ENCODE results near the gene SACS. TPM values are rescaled to one million over a fixed set of nuclear protein-coding genes. Genes with fewer than 3 reads are reported as not detected.

The SACS gene, protein sequence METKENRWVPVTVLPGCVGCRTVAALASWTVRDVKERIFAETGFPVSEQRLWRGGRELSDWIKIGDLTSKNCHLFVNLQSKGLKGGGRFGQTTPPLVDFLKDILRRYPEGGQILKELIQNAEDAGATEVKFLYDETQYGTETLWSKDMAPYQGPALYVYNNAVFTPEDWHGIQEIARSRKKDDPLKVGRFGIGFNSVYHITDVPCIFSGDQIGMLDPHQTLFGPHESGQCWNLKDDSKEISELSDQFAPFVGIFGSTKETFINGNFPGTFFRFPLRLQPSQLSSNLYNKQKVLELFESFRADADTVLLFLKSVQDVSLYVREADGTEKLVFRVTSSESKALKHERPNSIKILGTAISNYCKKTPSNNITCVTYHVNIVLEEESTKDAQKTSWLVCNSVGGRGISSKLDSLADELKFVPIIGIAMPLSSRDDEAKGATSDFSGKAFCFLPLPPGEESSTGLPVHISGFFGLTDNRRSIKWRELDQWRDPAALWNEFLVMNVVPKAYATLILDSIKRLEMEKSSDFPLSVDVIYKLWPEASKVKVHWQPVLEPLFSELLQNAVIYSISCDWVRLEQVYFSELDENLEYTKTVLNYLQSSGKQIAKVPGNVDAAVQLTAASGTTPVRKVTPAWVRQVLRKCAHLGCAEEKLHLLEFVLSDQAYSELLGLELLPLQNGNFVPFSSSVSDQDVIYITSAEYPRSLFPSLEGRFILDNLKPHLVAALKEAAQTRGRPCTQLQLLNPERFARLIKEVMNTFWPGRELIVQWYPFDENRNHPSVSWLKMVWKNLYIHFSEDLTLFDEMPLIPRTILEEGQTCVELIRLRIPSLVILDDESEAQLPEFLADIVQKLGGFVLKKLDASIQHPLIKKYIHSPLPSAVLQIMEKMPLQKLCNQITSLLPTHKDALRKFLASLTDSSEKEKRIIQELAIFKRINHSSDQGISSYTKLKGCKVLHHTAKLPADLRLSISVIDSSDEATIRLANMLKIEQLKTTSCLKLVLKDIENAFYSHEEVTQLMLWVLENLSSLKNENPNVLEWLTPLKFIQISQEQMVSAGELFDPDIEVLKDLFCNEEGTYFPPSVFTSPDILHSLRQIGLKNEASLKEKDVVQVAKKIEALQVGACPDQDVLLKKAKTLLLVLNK (N-terminal part only)
- 12.2 TPM for polyA plus RNA-seq (ENCODE audit: insufficient read length)
- long read RNA-seq, donor 1, partial matches to known transcripts, result 0 of 2 reads
- long read RNA-seq, donor 1, other reads (novel, unspliced or antisense), result 0 of 2 reads
- long read RNA-seq, donor 2, partial matches to known transcripts, result 8 of 8 reads
- long read RNA-seq, donor 2, other reads (novel, unspliced or antisense), result 0 of 8 reads
- long read RNA-seq, donor 3, result 0 reads
- long read RNA-seq, donor 4, result 0 reads
- long read RNA-seq, donor 5, result 0 reads
- long read RNA-seq, donor 6, result 0 reads
- long read RNA-seq, donor 7, result 0 reads
- long read RNA-seq, donor 8, result 0 reads

DNA sequence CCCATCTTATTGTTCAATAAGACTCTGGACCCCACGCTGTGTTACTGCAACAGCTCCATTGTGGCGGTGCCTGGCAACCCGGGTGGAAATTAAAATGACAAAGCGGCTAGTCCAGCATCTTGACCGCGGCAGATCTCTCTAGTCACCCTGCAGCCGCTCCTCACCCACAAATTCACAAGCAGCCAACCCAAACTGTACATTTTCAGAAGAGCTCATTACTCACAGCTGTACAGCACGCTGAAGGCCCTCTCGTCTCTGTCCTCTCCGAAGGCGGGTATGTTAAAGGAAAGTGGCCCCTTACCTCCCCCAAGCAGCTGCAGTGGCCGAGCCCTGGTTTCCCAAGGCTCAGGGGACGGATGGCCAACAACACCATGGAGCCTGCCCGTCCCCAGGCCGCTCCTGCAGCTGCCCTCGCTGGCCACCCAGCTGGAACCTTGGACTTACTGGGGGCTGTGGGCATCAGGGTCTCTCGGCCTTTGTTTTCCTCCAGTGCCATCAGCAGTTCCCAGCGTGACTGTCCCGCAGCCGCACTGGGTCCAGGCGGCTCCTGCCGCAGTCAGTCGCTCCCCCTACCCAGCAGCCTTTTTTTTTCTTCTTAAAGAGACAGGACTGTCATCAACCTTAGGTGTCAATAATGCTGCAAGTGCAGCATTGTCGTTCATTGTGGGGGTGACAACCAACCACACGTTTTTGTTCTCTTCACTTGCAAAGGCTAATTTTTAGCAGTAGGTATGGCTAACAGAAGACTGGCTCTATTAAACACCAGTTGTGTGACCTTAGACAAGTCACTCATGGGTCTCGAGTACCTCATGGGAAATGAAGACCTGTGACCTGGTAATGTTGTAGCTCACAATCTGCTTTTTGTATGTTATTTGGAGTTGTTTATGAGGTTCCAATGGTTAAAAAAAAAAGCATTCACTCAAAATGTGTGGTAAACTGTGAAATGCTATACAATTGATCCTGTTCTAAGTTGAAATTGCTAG lies at the start of gene SACS:
TSS of gene SACS (minus strand) at position 532 of the 983 bp plus-strand sequence. CDS start 22,463 bp downstream, outside the sequence.
- DNase-seq, result no peak

DNA sequence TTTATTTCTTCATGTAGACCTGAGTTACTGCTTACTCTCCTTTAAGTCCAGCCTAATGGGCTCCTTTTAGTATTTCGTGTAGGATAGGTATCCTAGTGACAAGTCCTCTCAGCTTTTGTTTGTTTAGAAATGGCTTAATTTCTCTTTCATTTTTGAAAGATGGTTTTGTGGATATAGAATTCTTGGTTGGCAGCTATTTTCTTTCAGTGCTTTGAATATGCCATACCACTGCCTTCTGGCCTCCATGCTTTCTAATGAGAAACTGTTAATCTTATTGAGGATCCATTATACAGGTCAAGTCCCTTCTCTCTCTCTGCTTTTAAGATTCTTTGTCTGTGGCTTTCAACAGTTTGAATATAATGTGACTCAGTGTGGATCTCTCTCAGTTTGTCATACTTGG lies 46.8 kb upstream of the SACS start:
- DNase-seq, result no peak

DNA sequence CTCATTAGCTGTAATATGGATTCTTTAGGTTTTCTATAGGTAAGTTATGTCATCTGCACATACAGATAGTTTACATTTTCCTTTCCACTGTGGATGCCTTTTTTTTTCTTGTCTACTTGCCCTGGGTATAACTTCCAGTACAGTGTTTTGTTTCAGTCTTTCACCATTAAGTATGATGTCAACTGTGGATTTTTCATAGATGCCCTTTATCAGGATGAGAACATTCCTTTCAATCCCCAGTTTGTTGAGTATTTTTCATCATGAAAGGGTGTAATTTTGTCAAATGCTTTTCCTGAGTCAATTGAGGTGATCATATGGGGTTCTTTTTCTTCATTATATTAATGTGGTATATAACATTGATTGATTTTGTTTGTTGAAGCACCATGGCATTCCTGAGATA lies 43.6 kb upstream of the SACS start:
- DNase-seq, result no peak

DNA sequence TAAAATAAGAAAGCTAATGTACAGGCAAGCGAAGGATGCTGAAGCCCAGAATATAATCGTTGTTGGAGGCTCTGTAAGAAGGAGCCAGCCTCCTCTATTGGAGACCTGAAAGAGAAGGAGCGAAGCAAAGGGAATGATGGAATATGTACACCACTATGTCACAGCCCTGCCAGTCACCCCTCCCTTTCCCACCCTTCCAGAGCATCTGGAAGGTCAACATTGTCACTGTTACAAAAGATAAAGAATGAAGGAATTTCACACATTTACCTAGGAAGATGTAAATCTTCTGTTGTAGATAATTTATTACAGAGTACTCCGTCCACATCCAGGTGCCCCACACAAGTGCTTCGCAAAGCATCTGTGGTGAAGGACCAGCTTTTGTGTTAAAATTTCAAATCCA lies 39.7 kb upstream of the SACS start:
- DNase-seq, result no peak

DNA sequence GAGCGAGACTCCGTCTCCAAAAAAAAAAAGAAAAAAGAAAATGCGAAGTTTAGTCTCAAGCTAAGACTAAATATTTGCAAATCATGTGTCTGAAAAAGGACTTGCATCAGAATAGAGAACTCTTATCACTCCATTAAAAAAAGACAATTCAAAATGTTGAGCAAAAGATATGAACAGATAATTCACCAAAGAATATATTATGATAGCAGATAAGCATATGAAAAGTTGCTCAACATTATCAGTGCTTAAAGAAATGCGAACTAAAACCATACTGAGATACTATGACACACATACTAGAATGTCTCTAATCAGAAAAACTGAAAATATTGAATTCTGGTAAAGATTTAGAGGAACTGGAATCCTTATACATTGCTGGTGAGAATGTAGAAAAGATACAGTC lies 38.7 kb upstream of the SACS start:
- no peak for DNase-seq

DNA sequence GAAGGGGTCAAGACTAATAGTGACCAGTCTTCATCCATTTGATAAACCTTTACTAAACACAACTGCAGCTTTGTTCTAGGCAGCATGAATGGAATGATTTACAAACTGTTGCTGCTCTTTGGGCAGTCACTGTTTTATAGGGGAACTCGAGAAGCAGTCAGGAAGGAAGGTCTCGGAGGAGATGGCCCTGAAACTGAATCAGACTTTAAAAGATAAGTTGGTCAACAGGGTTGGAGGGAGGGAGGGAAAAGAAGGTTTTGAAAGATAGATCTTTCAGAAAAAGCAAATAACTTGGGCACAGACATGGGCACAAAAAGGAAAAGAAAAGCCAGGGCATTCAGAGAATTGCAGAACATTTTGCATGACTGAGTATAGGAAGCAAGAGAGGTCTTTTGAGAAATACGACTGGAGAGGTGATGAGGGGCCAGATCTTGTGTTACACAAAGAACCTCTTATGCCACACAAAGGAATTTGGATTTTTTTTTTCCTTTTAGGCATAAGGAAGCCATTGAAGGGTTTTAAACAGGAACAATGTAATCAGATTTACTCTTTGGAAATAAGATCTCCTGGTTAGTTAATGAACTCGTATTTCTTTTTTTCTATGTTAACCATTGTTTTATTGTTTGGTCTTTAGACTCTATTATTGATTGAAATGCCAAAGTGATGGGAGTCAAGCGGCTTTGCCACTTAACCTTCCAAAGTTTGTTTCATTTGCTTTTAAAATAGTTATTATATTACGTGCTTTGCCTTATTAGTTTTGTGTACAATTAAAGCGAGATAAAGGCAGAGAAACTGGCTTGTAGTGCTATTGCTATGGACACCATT lies 37.5 kb upstream of the SACS start:
- DNase-seq, result peak; percentile 62

DNA sequence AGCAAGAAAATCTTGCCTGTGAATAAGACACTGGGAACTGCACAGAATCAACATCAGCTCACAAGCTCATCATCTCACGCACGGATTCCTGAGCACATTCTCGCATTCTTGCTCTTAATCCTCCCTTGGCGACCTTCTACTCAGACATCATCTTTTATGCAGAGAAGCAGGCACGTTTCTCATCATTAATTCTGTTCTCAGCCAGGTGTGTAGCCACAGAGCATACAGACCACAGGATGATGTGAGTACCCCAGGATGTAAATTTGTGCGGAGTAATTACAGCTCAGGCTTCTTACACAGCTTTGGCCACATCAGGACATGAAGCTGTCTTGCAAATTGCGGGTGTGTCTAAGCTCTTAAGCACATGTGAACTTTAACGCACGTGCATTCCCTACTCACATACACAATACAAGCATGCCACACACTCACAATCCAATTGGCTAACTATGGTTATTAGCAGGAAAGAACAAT lies 36.5 kb upstream of the SACS start:
- DNase-seq, result peak; percentile 60

DNA sequence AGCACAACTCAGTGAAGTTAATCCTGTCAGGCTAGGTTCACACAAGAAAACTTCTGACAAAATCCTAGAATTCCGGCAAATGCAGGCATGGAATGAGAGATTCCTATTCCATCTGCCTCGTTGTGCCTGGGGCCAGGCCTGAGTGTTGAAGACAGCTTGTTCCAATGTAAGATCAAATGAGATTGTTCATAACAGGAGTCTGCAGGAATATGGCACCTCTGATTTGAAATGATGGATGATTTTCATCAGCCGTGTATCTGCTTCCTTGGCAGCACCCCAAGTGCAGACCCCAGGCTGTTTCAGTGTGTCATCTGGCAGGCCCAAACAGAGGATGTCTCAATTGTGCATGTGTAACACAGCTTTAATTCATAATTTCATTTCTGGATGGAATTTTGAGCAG lies 35.3 kb upstream of the SACS start:
- DNase-seq, result no peak

DNA sequence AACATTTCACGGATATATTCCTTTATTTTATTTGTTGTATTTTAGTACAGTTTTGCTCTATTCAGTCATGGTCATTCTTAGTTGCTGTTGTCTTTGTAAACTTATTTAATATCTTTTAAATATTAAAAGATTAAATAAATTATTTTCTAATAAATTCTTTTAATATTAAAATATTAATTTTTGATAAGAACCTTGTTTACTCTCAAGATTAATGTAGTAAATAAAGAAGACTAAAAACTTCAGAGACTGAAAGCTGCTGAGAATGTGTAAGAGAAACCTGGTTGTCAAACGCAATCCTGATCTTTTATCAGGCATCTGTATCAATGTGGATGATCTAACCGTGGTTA lies 34.4 kb upstream of the SACS start:
- no peak for DNase-seq

DNA sequence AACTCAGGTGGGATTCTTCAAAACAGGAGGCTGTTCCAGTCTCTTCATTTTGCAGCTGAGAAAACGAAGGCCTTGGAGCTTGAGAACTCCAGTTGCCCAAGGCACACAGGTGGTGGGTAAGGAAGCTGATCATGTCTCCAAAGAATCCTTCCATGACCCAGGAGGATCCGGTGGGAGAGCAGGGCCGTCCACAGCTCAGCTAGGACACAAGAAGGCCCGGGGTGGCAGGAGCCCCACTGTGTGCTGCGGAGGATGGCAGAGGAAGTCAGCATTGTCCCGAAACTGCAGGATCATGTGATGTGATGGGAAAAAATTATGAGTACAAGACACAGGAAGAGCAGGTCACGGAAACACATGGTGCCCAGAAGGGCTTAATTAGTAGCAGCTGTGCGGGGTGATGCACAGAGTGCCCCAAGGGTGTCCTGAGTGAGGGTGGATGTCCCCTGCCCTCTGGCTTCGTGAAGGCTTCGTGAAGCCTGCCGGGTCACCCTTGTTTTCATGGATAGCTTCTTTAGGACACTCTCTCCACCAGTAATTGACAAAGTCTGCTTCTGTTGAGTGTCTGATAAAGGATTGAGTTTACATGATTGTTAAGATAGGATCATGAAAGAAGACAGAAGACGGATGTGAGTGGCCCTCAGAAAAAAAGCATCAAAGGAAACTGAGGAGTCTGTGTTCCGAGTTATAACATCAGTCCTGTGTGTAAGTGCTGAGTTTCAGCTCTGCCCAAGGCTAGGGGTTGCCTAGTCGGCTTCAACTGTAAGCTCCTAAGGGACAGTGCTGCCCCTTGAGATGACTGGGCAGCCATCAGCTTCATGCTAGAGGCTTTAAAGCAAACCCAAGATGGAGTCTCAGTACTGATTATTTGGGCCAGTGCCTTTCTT lies 33.8 kb upstream of the SACS start:
- no peak for DNase-seq

DNA sequence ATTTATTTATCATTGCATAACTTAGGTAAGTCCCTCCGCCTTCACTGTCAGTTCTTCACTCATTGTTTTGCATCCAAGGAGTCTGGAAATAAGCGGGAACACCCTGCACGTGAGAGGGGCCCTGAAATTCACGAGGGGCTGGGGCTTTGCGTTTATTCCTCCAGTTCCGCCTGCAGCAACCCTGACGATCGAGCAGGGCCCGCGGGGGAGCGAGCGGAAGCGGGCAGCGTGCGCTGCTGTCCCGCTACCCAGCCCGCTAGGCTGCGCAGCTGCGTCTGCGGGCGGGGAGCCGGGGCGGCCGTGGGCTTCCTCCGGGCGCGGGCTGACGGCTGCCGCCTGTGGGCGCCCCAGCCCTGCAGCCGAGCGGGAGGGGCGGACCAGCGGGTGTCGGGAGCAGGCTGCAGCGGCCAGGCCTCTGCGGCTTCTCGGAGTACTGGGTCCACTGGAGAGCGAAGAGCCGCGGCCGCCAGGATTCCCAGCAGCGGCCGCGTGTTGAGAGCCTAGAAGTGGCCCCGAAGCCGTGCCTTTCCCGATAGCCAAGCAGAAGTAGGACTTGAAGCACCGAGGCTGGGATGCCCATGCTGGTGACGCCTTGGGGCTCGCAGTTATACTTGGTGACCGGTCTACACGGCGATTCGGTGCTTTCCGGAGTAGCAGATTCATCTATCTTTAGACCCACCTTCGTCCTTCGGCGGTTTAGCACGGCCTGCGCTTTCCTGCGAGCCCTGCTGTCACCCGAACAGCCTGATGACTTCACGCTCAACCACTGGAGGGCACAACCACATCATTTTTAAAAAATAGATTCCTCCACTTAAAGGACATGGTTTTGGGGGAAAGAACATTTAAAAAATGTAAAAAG lies 32.9 kb upstream of the SACS start:
- DNase-seq, result peak; percentile 79

DNA sequence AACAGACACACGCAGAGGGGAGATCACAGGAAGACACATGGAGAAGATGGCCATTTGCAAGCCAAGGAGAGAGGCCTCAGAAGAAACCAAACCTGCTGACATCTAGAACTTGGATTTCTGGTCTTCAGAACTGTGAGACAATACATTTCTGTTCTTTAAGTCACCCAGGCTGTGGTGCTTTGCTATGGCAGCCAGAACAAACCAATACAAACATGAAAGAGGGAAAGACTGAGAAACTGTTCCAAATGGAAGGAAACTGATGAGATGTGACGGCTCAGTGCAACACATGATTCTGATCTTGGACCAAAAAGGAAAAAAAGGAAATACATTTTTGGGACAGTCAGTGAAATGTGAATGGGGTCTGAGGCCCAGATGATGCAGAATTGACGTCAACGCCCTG lies 30.2 kb upstream of the SACS start:
- no peak for DNase-seq

DNA sequence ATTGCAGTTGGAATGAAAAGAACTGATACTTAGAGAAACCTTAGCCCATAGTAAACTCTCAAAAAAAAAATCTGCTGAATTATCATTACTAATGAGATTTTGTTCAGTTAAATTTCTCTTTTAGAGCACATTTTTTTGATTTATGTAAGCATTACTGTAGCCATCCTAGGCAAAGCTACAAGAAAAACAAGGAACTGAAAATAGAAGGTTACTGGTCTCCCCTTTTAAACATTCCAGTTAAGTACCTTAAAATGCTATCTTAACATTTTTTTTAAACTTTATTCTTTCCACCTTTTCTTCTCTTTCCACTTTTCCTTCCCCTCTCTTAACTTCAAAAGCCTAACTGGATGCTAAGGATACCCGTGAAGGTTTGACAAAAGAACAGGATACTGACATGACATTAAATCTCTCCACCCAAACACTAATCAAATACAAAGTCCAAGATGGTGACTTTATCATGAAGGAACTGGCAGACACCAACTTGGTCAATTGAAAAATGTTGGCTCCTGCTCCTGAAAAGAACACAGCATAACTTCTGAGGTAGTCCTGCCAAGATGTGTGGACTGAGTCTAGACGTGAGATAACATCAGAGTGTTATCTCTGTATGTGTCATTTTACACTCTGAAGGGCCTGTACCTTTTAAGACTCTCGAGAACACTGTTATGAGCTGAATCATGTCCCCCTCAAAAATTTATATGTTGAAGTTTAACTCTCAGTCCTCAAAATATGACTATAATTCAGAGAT lies 29.5 kb upstream of the SACS start:
- no peak for DNase-seq

DNA sequence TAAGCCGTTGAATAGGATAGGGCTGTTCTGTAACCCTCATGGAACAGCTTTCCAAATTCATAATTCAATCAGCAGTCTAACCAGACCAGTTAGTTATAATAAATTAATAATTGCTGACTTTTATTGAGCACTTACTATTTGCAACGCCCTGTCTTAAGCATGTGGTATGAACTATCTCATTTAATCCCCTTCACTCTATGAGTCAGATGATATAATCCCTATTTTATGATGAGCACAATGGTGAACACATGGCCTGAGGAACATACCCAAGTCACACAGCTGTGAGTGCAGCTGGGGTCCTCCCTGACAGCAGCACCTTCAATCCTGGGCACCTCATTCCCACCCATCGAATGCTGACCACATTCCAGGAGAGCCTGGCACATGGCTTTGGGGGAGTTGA lies 28.0 kb upstream of the SACS start:
- DNase-seq, result no peak

DNA sequence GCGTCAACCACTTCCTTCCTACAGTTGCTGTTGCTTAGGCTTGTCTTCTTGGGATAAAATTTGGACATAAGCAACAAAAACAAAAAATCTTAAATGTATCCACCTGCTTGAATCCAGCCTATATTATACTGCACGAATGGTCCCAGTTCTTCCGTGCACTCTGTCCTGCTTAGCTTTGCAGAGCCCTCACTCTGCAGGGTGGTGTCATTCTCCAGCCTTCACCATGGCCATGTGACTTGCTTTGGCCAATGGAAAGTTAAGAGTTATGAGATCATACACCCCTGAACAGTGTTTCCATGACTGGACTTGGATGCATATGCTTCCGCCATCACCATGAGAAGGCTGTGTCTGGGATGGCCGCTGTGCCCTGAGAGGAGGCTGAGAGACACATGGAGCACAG lies 27.4 kb upstream of the SACS start:
- no peak for DNase-seq

DNA sequence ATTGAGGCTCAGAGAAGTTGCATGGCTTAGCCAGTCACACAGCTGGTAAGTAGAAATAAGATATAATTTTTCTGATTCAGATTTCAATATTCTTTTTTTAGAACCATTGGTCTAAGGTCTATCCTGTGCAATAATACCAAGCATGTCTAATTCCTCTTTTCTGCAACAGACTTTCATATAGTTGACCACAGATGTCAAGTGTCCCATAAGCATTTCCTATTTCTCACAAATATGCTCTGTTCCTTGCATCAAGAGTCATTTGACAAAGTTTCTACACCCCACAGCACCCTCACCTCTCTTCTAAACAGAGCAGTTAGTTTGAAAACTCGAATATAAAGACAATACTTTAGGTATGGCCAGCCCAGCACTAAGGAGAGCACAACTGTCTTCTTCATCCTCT lies 26.8 kb upstream of the SACS start:
- no peak for DNase-seq

DNA sequence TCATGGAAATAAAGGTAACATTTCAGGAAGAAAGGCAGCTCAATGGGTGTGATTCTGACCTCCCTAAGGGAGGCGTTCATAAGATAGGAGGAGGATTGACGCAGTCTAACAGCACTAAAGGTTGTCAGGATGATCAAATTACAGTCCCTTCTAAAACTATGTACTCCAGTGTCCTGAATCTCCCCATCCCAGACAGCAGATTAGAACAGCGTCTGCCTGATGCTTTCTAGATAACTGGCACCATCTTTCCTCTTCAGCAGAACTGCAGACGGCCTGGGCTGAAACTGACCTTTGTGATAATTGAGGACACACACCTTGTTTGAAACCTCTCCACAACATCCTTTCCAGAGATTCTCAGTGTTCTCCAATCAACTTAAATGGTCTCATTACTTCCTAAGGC lies 25.5 kb upstream of the SACS start:
- no peak for DNase-seq
